RPMI8226 (cell line): ENCODE data around the gene DDX4.
"Not testable (repeated sequence)": the region's sequence is repeated elsewhere in the genome, so short reads cannot be mapped to it uniquely, and the experiment has no call there.

Experiments used
- DNase-seq: peaks from one replicate; pipeline ENCODE4 v3.0.0-alpha.2; 2015

DDX4 gene

GRCh38 chr5:55731848-55732247 lies 6.0 kb upstream of the DDX4 start:
- no peak for DNase-seq

- no peak for DNase-seq
Measured at GRCh38 chr5:55732585-55732984, 5.3 kb upstream of the DDX4 start.

- no peak for DNase-seq
Measured at GRCh38 chr5:55734658-55735057, 3.2 kb upstream of the DDX4 start.

- no peak for DNase-seq
Measured at GRCh38 chr5:55742778-55743177, 4.9 kb downstream of the DDX4 start.

GRCh38 chr5:55747778-55748318 lies 10.0 kb downstream of the DDX4 start:
- DNase-seq, result no peak

GRCh38 chr5:55749387-55749786 lies 11.5 kb downstream of the DDX4 start:
- no peak for DNase-seq

GRCh38 chr5:55750063-55750462 lies 12.2 kb downstream of the DDX4 start:
- no peak for DNase-seq

GRCh38 chr5:55750499-55750898 lies 12.6 kb downstream of the DDX4 start:
- DNase-seq, result no peak

- DNase-seq, result no peak
Measured at GRCh38 chr5:55758231-55758630, 20.4 kb downstream of the DDX4 start.

- no peak for DNase-seq
Measured at GRCh38 chr5:55758714-55759113, 20.9 kb downstream of the DDX4 start.

- not testable (repeated sequence) for DNase-seq
Measured at GRCh38 chr5:55761721-55762120, 23.9 kb downstream of the DDX4 start.

- no peak for DNase-seq
Measured at GRCh38 chr5:55763746-55764420, 26.0 kb downstream of the DDX4 start.

GRCh38 chr5:55768279-55768678 lies 30.4 kb downstream of the DDX4 start:
- no peak for DNase-seq

GRCh38 chr5:55771175-55771655 lies 33.4 kb downstream of the DDX4 start:
- DNase-seq, result no peak

GRCh38 chr5:55773057-55773456 lies 35.2 kb downstream of the DDX4 start:
- DNase-seq, result no peak

GRCh38 chr5:55777332-55777731 lies 39.5 kb downstream of the DDX4 start:
- no peak for DNase-seq

- no peak for DNase-seq
Measured at GRCh38 chr5:55800924-55801323, 63.1 kb downstream of the DDX4 start.

GRCh38 chr5:55808814-55809213 lies 71.0 kb downstream of the DDX4 start:
- DNase-seq, result not testable (repeated sequence)

- DNase-seq, result not testable (repeated sequence)
Measured at GRCh38 chr5:55815939-55816338, 78.1 kb downstream of the DDX4 start.

- DNase-seq, result no peak
Measured at GRCh38 chr5:55816342-55816741, 78.5 kb downstream of the DDX4 start.

GRCh38 chr5:55817030-55817429 lies 79.2 kb downstream of the DDX4 start:
- no peak for DNase-seq

- no peak for DNase-seq
Measured at GRCh38 chr5:55820488-55820887, 82.6 kb downstream of the DDX4 start.

- no peak for DNase-seq
Measured at GRCh38 chr5:55821731-55822512, 84.1 kb downstream of the DDX4 start.

- DNase-seq, result no peak
Measured at GRCh38 chr5:55823151-55823796, 85.4 kb downstream of the DDX4 start.
